ENCODE results near the gene TBC1D20.
"Not testable (repeated sequence)": the region's sequence is repeated elsewhere in the genome, so short reads cannot be mapped to it uniquely, and the experiment has no call there.

TBC1D20 gene

GRCh38 chr20:476561-477249, 14.4 kb upstream of the TBC1D20 start:
- DNase-seq (ENCODE audit: low read depth, low spot score), result not testable (repeated sequence)

GRCh38 chr20:475463-476357, 13.4 kb upstream of the TBC1D20 start:
- DNase-seq (ENCODE audit: low read depth, low spot score), result no peak

GRCh38 chr20:474581-474980, 12.2 kb upstream of the TBC1D20 start:
- no peak for DNase-seq (ENCODE audit: low read depth, low spot score)

GRCh38 chr20:472889-473292, 10.6 kb upstream of the TBC1D20 start:
- no peak for DNase-seq (ENCODE audit: low read depth, low spot score)

GRCh38 chr20:472137-472846, 10.0 kb upstream of the TBC1D20 start:
- no peak for DNase-seq (ENCODE audit: low read depth, low spot score)

- DNase-seq (ENCODE audit: low read depth, low spot score), result no peak
Observed at GRCh38 chr20:469746-470490, 7.6 kb upstream of the TBC1D20 start.

- no peak for DNase-seq (ENCODE audit: low read depth, low spot score)
Observed at GRCh38 chr20:467755-468154, 5.4 kb upstream of the TBC1D20 start.

- no peak for DNase-seq (ENCODE audit: low read depth, low spot score)
Observed at GRCh38 chr20:461254-462198, 807 bp downstream of the TBC1D20 start.

GRCh38 chr20:460707-461106, 1.6 kb downstream of the TBC1D20 start:
- no peak for DNase-seq (ENCODE audit: low read depth, low spot score)

- no peak for DNase-seq (ENCODE audit: low read depth, low spot score)
Observed at GRCh38 chr20:460180-460579, 2.2 kb downstream of the TBC1D20 start.

- DNase-seq (ENCODE audit: low read depth, low spot score), result no peak
Observed at GRCh38 chr20:458776-459175, 3.6 kb downstream of the TBC1D20 start.

- no peak for DNase-seq (ENCODE audit: low read depth, low spot score)
Observed at GRCh38 chr20:454951-455350, 7.4 kb downstream of the TBC1D20 start.

GRCh38 chr20:452021-452420, 10.3 kb downstream of the TBC1D20 start:
- not testable (repeated sequence) for DNase-seq (ENCODE audit: low read depth, low spot score)

GRCh38 chr20:445514-446336, 16.6 kb downstream of the TBC1D20 start:
- DNase-seq (ENCODE audit: low read depth, low spot score), result no peak

GRCh38 chr20:444862-445426, 17.4 kb downstream of the TBC1D20 start:
- DNase-seq (ENCODE audit: low read depth, low spot score), result no peak

GRCh38 chr20:444117-444516, 18.2 kb downstream of the TBC1D20 start:
- DNase-seq (ENCODE audit: low read depth, low spot score), result no peak

- DNase-seq (ENCODE audit: low read depth, low spot score), result no peak
Observed at GRCh38 chr20:443223-443775, 19.0 kb downstream of the TBC1D20 start.

GRCh38 chr20:440636-441035, 21.7 kb downstream of the TBC1D20 start:
- DNase-seq (ENCODE audit: low read depth, low spot score), result no peak

GRCh38 chr20:440148-440547, 22.2 kb downstream of the TBC1D20 start:
- DNase-seq (ENCODE audit: low read depth, low spot score), result no peak

Data from iPS DF 19.7 (cell line).